Sigmoid colon (tissue), 4 donors: ENCODE results near the gene NGRN.

Experiments used
- EP300 ChIP-seq, 4 donors: sonication (generic); formaldehyde crosslinking; IDR thresholded peaks; one replicate each; pipeline ENCODE4 v1.6.1; 2017; ENCODE audit warnings: antibody characterized with exemption in 4 of 4
- POLR2A ChIP-seq, 2 donors: fragments of 450-650 bp; IDR thresholded peaks; one replicate each; pipeline ENCODE4 v1.6.1; 2016; ENCODE audit warnings: antibody characterized with exemption in 2 of 2, mild to moderate bottlenecking in 2 of 2, moderate library complexity in 2 of 2
- POLR2AphosphoS5 ChIP-seq, 4 donors: sonication (generic); formaldehyde crosslinking; IDR thresholded peaks; one replicate each; pipeline ENCODE4 v1.6.1; 2017; ENCODE audit warnings: antibody characterized with exemption in 4 of 4
- TF ChIP-seq, protein P1 (sequence below), 4 experiments: fragments of 450-650 bp in 3 of 4; fragments of 200-600 bp in 1 of 4; IDR thresholded peaks; one replicate each; pipeline ENCODE4 v1.5.1; 2016 to 2019; ENCODE audit warnings: antibody characterized with exemption in 4 of 4, mild to moderate bottlenecking in 3 of 4, moderate library complexity in 2 of 4

DNA sequence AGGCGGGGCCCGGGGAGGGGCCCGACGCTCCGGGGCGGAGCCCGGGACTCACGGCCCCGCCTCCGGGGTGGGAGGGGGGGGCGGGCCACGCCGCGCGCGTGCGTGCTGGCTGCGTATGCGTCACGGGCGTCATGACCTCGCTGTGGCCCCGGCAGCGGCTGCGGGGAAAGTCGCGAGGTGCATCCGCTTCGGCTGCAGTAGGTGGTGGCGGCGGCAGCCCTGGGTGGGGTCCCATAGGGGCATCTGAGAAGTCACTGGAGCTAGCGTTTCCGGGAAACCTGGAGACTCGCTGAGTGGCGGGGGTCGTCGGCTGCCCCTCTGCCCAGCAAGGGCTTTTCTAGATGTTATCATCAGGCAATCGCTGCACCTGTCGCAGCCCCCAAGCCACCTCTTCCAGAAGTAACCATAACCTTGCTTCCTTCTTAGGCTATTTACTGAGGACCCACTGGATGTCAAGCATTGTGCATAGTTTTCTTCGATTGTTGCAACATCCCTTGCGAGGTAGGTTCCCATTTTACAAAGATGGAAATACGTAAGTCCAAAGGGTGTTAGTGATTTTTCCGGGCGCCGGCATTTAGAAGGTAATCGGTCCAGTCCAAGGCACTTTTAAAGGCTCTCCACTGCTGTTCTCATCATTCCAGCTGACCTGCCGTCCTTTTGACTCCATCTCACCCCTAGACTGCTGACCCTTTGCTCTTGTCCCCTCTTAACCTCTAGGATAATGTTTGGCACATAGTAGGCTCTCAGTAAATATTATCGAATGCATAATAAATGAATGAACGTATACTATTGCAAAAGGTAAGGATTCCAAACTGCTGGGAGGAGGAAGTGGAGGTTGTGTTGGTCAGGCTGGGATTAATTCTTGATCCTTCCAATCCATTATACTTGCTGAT lies 31.1 kb upstream of the NGRN start, which contains the start of gene GDPGP1:
- TF ChIP-seq, protein P1, sequence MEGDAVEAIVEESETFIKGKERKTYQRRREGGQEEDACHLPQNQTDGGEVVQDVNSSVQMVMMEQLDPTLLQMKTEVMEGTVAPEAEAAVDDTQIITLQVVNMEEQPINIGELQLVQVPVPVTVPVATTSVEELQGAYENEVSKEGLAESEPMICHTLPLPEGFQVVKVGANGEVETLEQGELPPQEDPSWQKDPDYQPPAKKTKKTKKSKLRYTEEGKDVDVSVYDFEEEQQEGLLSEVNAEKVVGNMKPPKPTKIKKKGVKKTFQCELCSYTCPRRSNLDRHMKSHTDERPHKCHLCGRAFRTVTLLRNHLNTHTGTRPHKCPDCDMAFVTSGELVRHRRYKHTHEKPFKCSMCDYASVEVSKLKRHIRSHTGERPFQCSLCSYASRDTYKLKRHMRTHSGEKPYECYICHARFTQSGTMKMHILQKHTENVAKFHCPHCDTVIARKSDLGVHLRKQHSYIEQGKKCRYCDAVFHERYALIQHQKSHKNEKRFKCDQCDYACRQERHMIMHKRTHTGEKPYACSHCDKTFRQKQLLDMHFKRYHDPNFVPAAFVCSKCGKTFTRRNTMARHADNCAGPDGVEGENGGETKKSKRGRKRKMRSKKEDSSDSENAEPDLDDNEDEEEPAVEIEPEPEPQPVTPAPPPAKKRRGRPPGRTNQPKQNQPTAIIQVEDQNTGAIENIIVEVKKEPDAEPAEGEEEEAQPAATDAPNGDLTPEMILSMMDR (IDR thresholded peaks at IDR 0.05): no peak
- TF ChIP-seq EP300 (IDR thresholded peaks at IDR 0.05) (no peak), POLR2A (IDR thresholded peaks at IDR 0.05) (peak; percentile 68 to 79), POLR2AphosphoS5 (IDR thresholded peaks at IDR 0.05) (peak; percentile 84 to 97 (median 96))
